Neural cell (in vitro differentiated cells): ENCODE results near the gene NDUFA8. TPM values are rescaled to one million over a fixed set of nuclear protein-coding genes. Genes with fewer than 3 reads are reported as not detected.

Source experiments
- H2AFZ ChIP-seq: fragments of 200-600, 300-800 bp; sonication (generic), shearing (Covaris generic); 2 replicates; pipeline ENCODE4 v1.6.0; 2014; ENCODE audit warnings: low read depth, mild to moderate bottlenecking, antibody characterized with exemption, low read length, moderate library complexity
- H3F3A ChIP-seq: fragments of 200-600 bp; shearing (Covaris generic); 2 replicates; pipeline ENCODE4 v1.6.1; 2016; ENCODE audit warnings: mild to moderate bottlenecking, moderate library complexity, mixed read lengths, antibody characterized with exemption, low read length; ENCODE audit not compliant: insufficient read depth, poor library complexity, severe bottlenecking
- H3K27ac ChIP-seq: fragments of 200-600, 300-800 bp; sonication (generic), shearing (Covaris generic); 2 replicates; pipeline ENCODE4 v1.5.1; 2014; ENCODE audit warnings: mild to moderate bottlenecking, low read length, moderate library complexity
- H3K27me3 ChIP-seq: fragments of 300-800, 200-600 bp; sonication (generic), shearing (Covaris generic); 2 replicates; pipeline ENCODE4 v1.6.0; 2014; ENCODE audit warnings: mild to moderate bottlenecking, low read depth, low read length, moderate library complexity; ENCODE audit not compliant: insufficient read depth
- H3K36me3 ChIP-seq: fragments of 300-800, 200-600 bp; sonication (generic), shearing (Covaris generic); 2 replicates; pipeline ENCODE4 v1.5.1; 2014; ENCODE audit warnings: mild to moderate bottlenecking, antibody characterized with exemption, low read length, moderate library complexity; ENCODE audit not compliant: insufficient read depth
- H3K4me2 ChIP-seq: fragments of 300-800, 200-600 bp; sonication (generic), shearing (Covaris generic); 2 replicates; pipeline ENCODE4 v1.6.0; 2014; ENCODE audit warnings: mild to moderate bottlenecking, low read length
- H3K4me3 ChIP-seq: fragments of 300-800, 200-600 bp; sonication (generic), shearing (Covaris generic); 2 replicates; pipeline ENCODE4 v1.5.1; 2014; ENCODE audit warnings: mild to moderate bottlenecking, low read length, moderate library complexity
- H3K79me2 ChIP-seq: fragments of 200-600 bp; shearing (Covaris generic); replicated peaks from 2 replicates; pipeline ENCODE4 v1.6.0; 2014; ENCODE audit warnings: mild to moderate bottlenecking, low read length, moderate library complexity; ENCODE audit not compliant: insufficient read depth
- H3K9ac ChIP-seq: fragments of 300-800, 200-600 bp; sonication (generic), shearing (Covaris generic); 2 replicates; pipeline ENCODE4 v1.6.1; 2016; ENCODE audit warnings: mild to moderate bottlenecking, low read length, mixed read lengths
- H3K9me2 ChIP-seq: fragments of 200-600 bp; shearing (Covaris generic); 2 replicates; pipeline ENCODE4 v1.6.1; 2016; ENCODE audit warnings: mild to moderate bottlenecking, low read length, mixed read lengths; ENCODE audit not compliant: insufficient read depth
- H3K9me3 ChIP-seq: fragments of 200-600, 300-800 bp; sonication (generic), shearing (Covaris generic); 2 replicates; pipeline ENCODE4 v1.6.1; 2016; ENCODE audit warnings: mild to moderate bottlenecking, mixed run types, low read length, moderate library complexity, mixed read lengths
- H4K20me1 ChIP-seq: fragments of 200-600 bp; shearing (Covaris generic); 2 replicates; pipeline ENCODE4 v1.6.1; 2016; ENCODE audit warnings: mild to moderate bottlenecking, mixed run types; ENCODE audit not compliant: insufficient read depth
- EP300 ChIP-seq: fragments of 450-650 bp; conservative IDR thresholded peaks from 2 replicates; pipeline ENCODE4 v1.6.1; 2014; ENCODE audit warnings: antibody characterized with exemption, mild to moderate bottlenecking, moderate library complexity; ENCODE audit not compliant: poor library complexity, severe bottlenecking
- EZH2 ChIP-seq: fragments of 200-600, 300-800 bp; shearing (Covaris generic), sonication (generic); IDR thresholded peaks from 2 replicates; pipeline ENCODE4 v1.6.1; 2014; ENCODE audit warnings: antibody characterized with exemption, low read length, borderline replicate concordance, mild to moderate bottlenecking; ENCODE audit not compliant: insufficient read depth, poor library complexity, severe bottlenecking
- MXI1 ChIP-seq: fragments of 450-650 bp; conservative IDR thresholded peaks from 2 replicates; pipeline ENCODE4 v1.6.1; 2014; ENCODE audit warnings: antibody characterized with exemption, mild to moderate bottlenecking; ENCODE audit not compliant: poor library complexity, severe bottlenecking
- POLR2AphosphoS5 ChIP-seq: IDR thresholded peaks from 2 replicates; pipeline ENCODE4 v1.6.1; 2012
- RAD21 ChIP-seq: fragments of 450-650 bp; conservative IDR thresholded peaks from 2 replicates; pipeline ENCODE4 v1.6.1; 2014; ENCODE audit warnings: antibody characterized with exemption, mild to moderate bottlenecking, moderate library complexity
- SMC3 ChIP-seq: fragments of 450-650 bp; conservative IDR thresholded peaks from 2 replicates; pipeline ENCODE4 v1.6.1; 2014; ENCODE audit warnings: antibody characterized with exemption, mild to moderate bottlenecking, moderate library complexity; ENCODE audit not compliant: poor library complexity
- TAF1 ChIP-seq: IDR thresholded peaks from 2 replicates; pipeline ENCODE4 v1.6.1; 2012; ENCODE audit warnings: low read depth
- polyA plus RNA-seq: library from polyadenylated mRNA; depleted of rRNA; stranded (reverse); fragments of >200 nt; gene quantifications from 2 replicates; pipeline ENCODE4 v1.2.3, GENCODE V29; 2014
- TF ChIP-seq, protein P1 (sequence below): fragments of 450-650 bp; IDR thresholded peaks from 2 replicates; pipeline ENCODE4 v1.5.1; 2014; ENCODE audit warnings: antibody characterized with exemption, mild to moderate bottlenecking, moderate library complexity; ENCODE audit not compliant: poor library complexity, severe bottlenecking
- TF ChIP-seq, protein P2 (sequence below): IDR thresholded peaks from 2 replicates; pipeline ENCODE4 v1.6.1; 2012; ENCODE audit warnings: borderline replicate concordance

NDUFA8 gene
- polyA plus RNA-seq, 1 donor from 2014 or later, result 65.0 TPM

DNA sequence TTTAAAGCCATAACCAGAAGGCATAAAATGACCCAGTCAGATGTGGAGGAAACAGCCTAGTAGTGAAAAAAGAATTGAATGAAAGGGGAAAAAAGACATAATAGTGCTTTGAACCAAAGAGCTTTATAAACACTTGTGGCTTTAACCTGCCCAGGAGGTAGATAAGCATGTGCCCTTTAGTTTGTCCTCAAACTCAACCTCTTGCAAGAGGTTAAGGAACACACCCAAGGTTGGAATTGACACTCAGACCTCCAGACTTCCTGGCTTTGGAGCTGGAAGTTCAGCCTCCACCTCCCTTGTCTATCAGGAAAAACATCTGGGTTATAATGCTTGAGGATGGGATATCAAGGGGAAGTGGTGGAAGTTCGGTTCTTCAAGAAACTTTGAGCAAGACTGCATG, 16.3 kb downstream of the NDUFA8 start:
- no peak overlapping the region for H3K9ac ChIP-seq
- H3K27me3 ChIP-seq, result peaks cover 4% of the 10 kb centered on the region
- no peaks in the 10 kb centered on the region for H3K9me3 ChIP-seq
- H4K20me1 ChIP-seq, result no peaks in the 10 kb centered on the region
- H3F3A ChIP-seq, result no peaks in the 10 kb centered on the region
- H3K36me3 ChIP-seq, result peaks cover 10% of the 10 kb centered on the region
- no peaks in the 10 kb centered on the region for H3K79me2 ChIP-seq
- no peak overlapping the region for H3K4me2 ChIP-seq
- H3K4me3 ChIP-seq, result no peak overlapping the region
- TF ChIP-seq, protein P1, sequence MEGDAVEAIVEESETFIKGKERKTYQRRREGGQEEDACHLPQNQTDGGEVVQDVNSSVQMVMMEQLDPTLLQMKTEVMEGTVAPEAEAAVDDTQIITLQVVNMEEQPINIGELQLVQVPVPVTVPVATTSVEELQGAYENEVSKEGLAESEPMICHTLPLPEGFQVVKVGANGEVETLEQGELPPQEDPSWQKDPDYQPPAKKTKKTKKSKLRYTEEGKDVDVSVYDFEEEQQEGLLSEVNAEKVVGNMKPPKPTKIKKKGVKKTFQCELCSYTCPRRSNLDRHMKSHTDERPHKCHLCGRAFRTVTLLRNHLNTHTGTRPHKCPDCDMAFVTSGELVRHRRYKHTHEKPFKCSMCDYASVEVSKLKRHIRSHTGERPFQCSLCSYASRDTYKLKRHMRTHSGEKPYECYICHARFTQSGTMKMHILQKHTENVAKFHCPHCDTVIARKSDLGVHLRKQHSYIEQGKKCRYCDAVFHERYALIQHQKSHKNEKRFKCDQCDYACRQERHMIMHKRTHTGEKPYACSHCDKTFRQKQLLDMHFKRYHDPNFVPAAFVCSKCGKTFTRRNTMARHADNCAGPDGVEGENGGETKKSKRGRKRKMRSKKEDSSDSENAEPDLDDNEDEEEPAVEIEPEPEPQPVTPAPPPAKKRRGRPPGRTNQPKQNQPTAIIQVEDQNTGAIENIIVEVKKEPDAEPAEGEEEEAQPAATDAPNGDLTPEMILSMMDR, result no peak
- no peak for TF ChIP-seq TAF1
- TF ChIP-seq MXI1, result no peak
- TF ChIP-seq POLR2AphosphoS5, result no peak
- TF ChIP-seq EP300, result no peak
- TF ChIP-seq SMC3, result no peak
- no peak for TF ChIP-seq RAD21
- TF ChIP-seq, protein P2, sequence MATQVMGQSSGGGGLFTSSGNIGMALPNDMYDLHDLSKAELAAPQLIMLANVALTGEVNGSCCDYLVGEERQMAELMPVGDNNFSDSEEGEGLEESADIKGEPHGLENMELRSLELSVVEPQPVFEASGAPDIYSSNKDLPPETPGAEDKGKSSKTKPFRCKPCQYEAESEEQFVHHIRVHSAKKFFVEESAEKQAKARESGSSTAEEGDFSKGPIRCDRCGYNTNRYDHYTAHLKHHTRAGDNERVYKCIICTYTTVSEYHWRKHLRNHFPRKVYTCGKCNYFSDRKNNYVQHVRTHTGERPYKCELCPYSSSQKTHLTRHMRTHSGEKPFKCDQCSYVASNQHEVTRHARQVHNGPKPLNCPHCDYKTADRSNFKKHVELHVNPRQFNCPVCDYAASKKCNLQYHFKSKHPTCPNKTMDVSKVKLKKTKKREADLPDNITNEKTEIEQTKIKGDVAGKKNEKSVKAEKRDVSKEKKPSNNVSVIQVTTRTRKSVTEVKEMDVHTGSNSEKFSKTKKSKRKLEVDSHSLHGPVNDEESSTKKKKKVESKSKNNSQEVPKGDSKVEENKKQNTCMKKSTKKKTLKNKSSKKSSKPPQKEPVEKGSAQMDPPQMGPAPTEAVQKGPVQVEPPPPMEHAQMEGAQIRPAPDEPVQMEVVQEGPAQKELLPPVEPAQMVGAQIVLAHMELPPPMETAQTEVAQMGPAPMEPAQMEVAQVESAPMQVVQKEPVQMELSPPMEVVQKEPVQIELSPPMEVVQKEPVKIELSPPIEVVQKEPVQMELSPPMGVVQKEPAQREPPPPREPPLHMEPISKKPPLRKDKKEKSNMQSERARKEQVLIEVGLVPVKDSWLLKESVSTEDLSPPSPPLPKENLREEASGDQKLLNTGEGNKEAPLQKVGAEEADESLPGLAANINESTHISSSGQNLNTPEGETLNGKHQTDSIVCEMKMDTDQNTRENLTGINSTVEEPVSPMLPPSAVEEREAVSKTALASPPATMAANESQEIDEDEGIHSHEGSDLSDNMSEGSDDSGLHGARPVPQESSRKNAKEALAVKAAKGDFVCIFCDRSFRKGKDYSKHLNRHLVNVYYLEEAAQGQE, result no peak
- TF ChIP-seq EZH2, result no peak
- H3K27ac ChIP-seq, result no peak overlapping the region
- no peaks in the 10 kb centered on the region for H3K9me2 ChIP-seq
- H2AFZ ChIP-seq, result no peak overlapping the region

DNA sequence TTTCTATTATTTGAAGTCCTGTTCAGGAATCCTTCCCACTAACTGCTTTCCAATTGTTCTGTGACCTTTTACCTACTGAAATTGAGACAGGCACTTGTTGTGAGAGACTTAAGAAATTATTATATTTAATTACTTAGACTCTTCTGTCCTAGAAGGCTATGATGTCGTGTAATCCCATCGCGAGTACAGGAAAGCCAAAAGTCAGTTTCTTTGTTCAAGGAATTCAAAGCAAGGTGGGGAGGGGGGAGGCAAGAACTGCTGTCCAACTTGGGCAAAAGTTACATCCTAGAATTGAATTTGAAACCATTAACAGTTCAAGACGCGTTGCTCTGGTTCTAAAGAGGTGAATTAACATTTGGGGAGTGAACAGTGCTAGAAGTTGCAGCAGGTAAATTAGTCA, 17.9 kb downstream of the NDUFA8 start:
- H3K9me3 ChIP-seq, result no peaks in the 10 kb centered on the region
- H3K79me2 ChIP-seq, result no peaks in the 10 kb centered on the region
- peaks cover 17% of the 10 kb centered on the region for H3K27me3 ChIP-seq
- no peak overlapping the region for H2AFZ ChIP-seq
- H3K9me2 ChIP-seq, result no peaks in the 10 kb centered on the region
- TF ChIP-seq EZH2 (no peak), MXI1 (no peak), SMC3 (no peak), POLR2AphosphoS5 (no peak), TAF1 (no peak), RAD21 (no peak)
- TF ChIP-seq, protein P2, result no peak
- TF ChIP-seq, protein P1, result no peak
- no peak overlapping the region for H3K4me3 ChIP-seq
- H3F3A ChIP-seq, result no peaks in the 10 kb centered on the region
- H3K27ac ChIP-seq, result no peak overlapping the region
- H3K9ac ChIP-seq, result no peak overlapping the region
- H4K20me1 ChIP-seq, result no peaks in the 10 kb centered on the region
- H3K36me3 ChIP-seq, result peaks cover 10% of the 10 kb centered on the region
- H3K4me2 ChIP-seq, result no peak overlapping the region
